GM19455 (cell line): Measurements from ENCODE around the gene FNDC3B.

Experiments used
- ATAC-seq: cut with Tn5 transposase; IDR thresholded peaks from one replicate; pipeline ENCODE4 v1.9.1; 2021; ENCODE audit not compliant: unreplicated experiment

Gene FNDC3B

GRCh38 chr3:172163320-172163719, 123.9 kb downstream of the FNDC3B start:
- ATAC-seq: no peak

GRCh38 chr3:172164620-172165362, 125.4 kb downstream of the FNDC3B start:
- ATAC-seq: no peak

GRCh38 chr3:172166261-172166660, 126.9 kb downstream of the FNDC3B start:
- no peak for ATAC-seq

GRCh38 chr3:172166890-172167289, 127.5 kb downstream of the FNDC3B start:
- ATAC-seq: no peak

GRCh38 chr3:172167892-172168648, 128.7 kb downstream of the FNDC3B start:
- ATAC-seq: no peak

GRCh38 chr3:172170073-172170709, 130.8 kb downstream of the FNDC3B start:
- no peak for ATAC-seq

- no peak for ATAC-seq
Observed at GRCh38 chr3:172170841-172171240, 131.5 kb downstream of the FNDC3B start.

GRCh38 chr3:172171396-172172075, 132.2 kb downstream of the FNDC3B start:
- ATAC-seq: no peak

- no peak for ATAC-seq
Observed at GRCh38 chr3:172173316-172174254, 134.2 kb downstream of the FNDC3B start.

- ATAC-seq: no peak
Observed at GRCh38 chr3:172174513-172175253, 135.3 kb downstream of the FNDC3B start.

GRCh38 chr3:172175254-172175599, 135.8 kb downstream of the FNDC3B start:
- no peak for ATAC-seq

GRCh38 chr3:172176061-172176770, 136.8 kb downstream of the FNDC3B start:
- ATAC-seq: no peak

GRCh38 chr3:172177046-172177445, 137.7 kb downstream of the FNDC3B start:
- no peak for ATAC-seq

GRCh38 chr3:172177803-172178316, 138.5 kb downstream of the FNDC3B start:
- ATAC-seq: no peak

- no peak for ATAC-seq
Observed at GRCh38 chr3:172179680-172180399, 140.5 kb downstream of the FNDC3B start.

- ATAC-seq: no peak
Observed at GRCh38 chr3:172180473-172180872, 141.1 kb downstream of the FNDC3B start.

GRCh38 chr3:172181932-172182586, 142.7 kb downstream of the FNDC3B start:
- no peak for ATAC-seq

GRCh38 chr3:172182797-172183196, 143.4 kb downstream of the FNDC3B start:
- no peak for ATAC-seq
